GM21515 (cell line): ENCODE results near the gene GPT2.

Experiments used
- ATAC-seq: cut with Tn5 transposase; IDR thresholded peaks from one replicate; pipeline ENCODE4 v1.9.1; 2021; ENCODE audit not compliant: unreplicated experiment

Gene GPT2

DNA sequence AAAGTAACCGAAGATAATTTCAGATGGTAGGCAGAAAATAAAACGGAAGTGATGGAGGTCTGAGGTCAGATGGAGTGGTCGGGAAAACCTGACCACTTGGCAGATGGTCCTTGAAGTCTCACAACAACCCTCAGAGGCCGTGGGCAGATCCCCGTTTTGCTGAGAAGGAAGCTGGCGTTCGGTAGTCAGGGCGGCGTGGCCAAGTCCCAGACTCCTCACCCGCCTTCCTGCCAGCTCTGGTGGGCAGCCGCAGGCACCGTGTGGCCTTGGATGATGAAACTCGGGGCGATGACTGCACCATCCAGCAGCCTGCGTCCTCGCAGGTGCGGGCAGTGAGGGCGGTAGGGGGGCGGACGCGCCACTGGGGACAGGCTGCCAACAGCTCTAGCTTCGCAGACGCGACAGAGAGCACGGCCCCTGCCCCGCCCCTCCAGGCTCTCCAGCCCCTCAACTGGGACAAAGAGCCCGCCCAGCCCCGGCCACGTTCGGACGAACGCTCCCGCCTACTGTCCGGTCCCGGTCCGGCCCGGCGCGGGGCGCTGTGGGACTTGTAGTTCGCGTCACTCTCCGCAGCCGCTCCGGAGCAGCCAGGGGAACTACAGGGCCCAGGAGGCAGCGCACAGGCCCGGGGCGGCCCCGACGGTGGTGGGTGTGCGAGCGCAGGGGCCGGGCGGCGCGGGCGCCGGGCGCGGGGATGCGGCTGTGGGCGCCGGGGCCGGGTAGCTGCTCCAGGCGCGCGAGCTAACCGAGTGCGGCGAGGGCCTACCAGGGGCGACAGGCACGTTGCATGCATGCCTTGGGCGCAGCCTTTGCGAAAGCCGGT lies at the start of gene GPT2:
GPT2 (plus strand) TSS at position 673 of the 823 bp plus-strand sequence. CDS start 354 bp downstream, outside the sequence.
- ATAC-seq = peak; percentile 98

GRCh38 chr16:46836534-46837530 lies 47.3 kb upstream of the GPT2 start:
- ATAC-seq = no peak

DNA sequence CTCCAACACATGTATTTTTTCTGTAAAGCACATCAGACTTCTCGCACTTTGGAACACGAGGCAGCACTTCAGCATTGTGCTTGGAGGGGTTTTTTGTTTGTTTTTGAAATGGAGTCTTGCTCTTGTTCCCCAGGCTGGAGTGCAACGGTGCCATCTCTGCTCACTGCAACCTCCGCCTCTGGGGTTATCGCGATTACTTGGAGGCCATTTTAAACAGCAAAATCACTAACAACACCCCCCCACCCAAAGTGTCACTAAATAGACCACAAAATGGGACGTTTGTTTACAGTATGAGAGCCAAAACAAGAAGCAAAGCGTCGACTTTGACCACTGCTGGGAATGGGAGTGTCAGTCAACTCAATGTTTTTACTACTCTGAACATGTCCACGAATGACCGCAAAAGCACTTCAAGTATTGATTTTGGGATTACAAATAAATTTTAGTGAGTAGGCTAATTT lies 44.1 kb upstream of the GPT2 start:
- no peak for ATAC-seq

DNA sequence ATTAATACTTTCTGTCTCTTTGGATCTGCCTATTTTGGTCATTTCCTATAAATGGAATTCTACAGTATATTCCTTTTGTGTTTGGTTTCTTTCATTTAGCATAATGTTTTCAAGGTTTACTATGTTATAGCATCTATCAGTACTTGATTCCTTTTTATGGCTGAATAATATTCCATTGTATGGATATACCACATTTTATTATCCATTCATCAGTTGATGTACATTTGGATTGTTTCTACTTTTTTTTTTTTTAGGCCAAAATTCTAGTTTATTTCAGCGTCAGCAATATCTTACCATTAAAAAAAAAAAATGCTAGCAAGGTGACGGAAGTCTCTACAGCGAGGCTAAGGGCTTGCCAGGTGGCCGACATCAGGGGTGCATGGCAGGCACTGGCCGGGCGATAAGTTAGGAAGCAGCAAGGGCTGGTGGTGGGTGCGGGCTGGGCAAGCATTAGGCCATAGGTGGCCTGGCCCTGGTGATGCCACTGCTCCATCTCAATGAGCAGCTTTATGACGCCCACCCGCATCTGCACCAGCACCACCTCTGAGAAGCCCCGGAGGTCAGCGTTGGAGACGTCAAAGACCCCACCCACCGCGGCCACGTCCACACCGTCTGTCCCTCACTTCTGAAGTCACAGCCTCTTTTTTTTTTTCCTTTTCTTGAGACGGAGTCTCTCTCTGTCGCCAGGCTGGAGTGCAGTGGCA lies 41.8 kb upstream of the GPT2 start:
- ATAC-seq = no peak

GRCh38 chr16:46843898-46844642 lies 40.1 kb upstream of the GPT2 start:
- ATAC-seq = no peak

GRCh38 chr16:46844771-46845170 lies 39.4 kb upstream of the GPT2 start:
- no peak for ATAC-seq

- no peak for ATAC-seq
Measured at GRCh38 chr16:46845952-46846351, 38.2 kb upstream of the GPT2 start.

DNA sequence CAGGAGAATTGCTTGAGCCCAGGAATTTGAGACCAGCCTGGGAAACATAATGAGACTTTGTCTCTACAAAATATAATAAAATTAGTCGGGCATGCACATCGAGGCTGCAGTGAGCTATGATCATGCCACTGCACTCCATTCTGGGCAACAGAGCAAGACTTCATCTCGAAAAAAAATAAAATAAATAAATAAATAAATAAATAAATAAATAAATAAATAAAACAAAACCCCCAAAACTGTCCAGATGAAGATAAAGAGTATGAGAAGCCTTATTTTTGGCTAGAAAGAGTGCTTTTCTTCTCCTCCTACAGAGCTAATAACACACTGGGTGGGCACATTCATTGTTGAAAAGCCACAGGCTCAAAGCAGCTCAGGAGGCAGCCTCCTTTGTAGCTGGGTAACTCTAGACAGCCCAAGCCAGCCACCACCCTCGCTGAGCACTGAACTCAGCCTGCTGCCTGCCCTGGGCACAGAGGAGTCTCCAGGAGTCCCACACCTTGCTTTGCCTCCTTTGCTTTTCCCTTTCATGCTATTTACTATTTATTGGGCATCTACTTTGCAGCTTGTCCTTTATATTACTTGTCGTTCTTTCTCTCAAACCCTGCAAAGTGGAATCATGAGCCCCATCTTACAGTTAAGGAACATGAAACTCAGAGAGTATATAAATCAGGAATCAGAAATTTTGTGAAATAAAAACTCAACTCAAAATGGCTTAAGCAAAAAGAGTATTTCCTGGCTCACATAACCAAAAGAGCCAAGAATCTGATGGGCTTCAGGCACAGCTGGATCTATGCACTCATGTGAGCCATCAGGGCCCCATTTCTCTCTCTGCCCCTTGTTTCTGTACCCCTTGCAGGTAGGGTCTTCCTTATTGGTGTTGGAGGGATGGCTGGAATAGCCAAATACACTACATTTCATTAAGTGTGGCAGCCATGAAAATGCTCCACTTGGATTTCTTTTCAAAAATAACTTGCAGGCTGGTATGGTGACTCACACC lies 35.1 kb upstream of the GPT2 start:
- ATAC-seq = no peak

GRCh38 chr16:46850619-46851555 lies 33.3 kb upstream of the GPT2 start:
- no peak for ATAC-seq

GRCh38 chr16:46852130-46852529 lies 32.0 kb upstream of the GPT2 start:
- no peak for ATAC-seq

- ATAC-seq = peak; percentile 50
Measured at GRCh38 chr16:46853713-46854443, 30.3 kb upstream of the GPT2 start.

DNA sequence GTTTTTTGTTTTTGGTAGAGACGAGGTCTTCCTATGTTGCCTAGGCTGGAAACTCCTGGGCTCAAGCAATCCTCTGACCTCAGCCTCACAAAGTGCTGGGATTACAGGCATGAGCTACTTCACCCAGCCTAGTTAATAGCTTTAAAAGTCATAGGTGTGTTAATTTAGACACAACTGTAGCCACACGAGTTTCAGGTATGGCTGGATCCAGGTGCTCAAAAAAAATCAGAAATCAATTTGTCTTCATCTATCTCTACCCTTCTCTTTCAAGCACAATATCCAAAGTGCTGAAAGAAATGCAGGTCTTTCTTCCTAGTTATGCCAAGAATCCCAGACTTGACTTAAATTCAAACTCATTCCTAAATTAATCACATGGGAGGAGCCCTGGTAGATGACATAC lies 29.3 kb upstream of the GPT2 start:
- ATAC-seq = no peak

GRCh38 chr16:46855389-46855788 lies 28.8 kb upstream of the GPT2 start:
- ATAC-seq = no peak

DNA sequence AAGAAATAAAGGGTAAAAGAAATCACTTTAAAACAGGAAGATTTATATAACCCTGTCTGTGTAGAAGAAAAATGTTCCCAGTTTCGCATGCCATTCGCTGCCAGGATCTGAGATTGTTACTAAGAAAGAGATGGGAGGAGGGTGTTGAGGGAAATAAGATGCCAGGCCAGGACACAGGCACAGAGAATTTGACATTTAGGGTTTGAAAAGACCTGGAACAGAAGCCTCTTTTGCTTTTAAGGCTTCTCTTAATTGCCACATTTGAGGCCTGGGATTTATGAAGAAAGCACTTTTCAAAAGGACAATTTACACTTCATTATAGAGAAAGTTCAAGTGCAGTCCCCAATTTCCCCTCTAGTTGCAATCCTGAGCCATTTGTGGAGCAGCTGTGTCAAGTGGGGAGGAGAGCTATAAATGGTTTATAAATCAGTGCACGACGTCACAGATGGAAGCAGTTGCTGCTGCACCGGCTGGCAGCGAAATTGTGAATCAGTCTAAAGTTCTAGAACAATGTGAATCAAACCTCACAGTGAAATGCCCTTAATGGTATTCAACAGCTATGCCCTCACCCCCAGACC lies 26.7 kb upstream of the GPT2 start:
- ATAC-seq = no peak

GRCh38 chr16:46858151-46858550 lies 26.0 kb upstream of the GPT2 start:
- ATAC-seq = no peak

- no peak for ATAC-seq
Measured at GRCh38 chr16:46859719-46860152, 24.4 kb upstream of the GPT2 start.
